Head of caudate nucleus (tissue), 42 donors: Measurements from ENCODE around the gene HIPK1.
A peak's percentile ranks its signal among the peaks of the same experiment; 100 is the strongest.

Experiments
- DNase-seq, 42 donors: peaks; one replicate each; pipeline versions ENCODE4 v3.0.0 to v3.0.0-alpha.2; 2020 to 2021; ENCODE audit warnings: mixed read lengths in 7 of 42
- intact Hi-C: fragments of 100-400 bp; cut with DNase I; formaldehyde crosslinking; loops from one replicate; pipeline ENCODE4 v1.15.0; 2022

The HIPK1 gene

DNA sequence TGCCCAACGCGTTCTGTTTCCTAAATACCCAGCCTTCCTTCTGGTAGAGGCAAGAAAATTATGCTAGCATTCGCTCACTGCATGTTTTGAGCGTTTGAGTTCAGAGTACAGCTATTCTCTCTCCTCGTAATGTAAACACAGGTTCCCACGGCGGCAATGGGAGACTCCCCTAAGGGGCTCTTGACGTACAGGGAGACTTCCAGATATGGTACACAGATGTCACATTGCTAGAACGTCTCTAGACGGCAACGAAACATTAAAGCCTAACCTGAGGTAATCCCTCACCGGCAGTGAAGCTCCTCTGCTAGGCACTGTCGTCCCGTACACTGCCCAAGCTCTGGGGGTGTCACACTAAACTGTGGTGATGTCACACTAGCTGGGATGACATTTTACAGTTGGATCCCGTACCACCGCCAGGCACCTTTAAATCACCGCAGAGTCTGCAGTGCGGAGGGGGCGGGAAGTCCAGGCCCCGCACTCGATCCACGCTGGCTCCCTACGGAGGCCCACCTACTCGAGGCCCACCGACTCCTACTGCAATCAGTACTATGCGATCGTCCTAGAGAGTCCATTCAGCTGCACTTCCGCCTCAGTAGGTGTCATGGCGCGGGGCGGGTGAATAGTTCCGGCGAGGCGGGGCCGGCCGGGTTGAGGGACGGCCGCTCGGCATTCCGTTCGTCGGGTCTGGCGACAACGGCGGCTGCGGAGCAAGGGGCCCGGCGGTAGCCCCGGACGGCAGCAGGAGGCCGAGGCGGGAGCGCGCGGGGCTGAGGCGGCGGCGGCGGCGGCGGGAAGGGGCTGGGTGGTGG is at the start of gene HIPK1:
Gene HIPK1 (plus strand): TSS at position 384 of the 809 bp plus-strand sequence.
- peak; percentile 86 to 98 (median 95) for DNase-seq
- intact Hi-C loops: loop anchor here (1.0 kb wide), 1 partner anchor 24 kb away; the partner anchor contains the start of gene DCLRE1B

DNA sequence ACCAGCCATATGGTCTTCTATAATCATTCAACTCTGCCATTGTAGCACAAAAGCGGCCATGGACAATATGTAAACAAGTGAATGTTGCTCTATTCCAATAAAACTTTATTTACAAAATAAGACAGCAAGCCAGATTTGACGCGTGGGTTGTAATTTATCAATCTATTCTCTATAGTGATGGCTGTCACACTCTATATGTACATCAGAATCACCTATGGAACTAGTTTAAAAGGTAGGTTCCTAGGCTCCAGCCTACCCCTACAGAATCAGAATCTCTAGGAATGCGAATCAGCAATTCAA is 49.4 kb upstream of the HIPK1 start:
- no peak for DNase-seq
- intact Hi-C loops: no loop called here

DNA sequence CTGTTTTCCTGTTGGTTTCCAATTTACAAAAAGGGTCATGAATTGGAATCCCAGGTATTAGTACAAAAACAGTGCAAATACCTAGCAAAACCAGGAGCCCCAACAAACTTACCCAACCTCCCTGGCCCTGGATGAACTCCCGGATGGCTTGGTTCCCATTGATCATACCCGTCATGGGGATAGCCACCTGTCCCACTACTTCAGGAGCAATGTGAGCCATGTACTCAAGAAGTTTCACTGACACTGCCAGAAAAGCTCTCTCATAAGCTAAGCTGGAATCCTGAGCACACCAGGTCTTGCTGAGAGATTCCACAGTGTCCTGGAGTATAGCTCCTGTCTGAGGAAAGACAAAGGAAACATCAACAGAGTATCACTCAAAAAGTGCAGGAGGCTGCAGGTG is 47.5 kb upstream of the HIPK1 start:
- DNase-seq: no peak
- intact Hi-C loops: no loop called here

DNA sequence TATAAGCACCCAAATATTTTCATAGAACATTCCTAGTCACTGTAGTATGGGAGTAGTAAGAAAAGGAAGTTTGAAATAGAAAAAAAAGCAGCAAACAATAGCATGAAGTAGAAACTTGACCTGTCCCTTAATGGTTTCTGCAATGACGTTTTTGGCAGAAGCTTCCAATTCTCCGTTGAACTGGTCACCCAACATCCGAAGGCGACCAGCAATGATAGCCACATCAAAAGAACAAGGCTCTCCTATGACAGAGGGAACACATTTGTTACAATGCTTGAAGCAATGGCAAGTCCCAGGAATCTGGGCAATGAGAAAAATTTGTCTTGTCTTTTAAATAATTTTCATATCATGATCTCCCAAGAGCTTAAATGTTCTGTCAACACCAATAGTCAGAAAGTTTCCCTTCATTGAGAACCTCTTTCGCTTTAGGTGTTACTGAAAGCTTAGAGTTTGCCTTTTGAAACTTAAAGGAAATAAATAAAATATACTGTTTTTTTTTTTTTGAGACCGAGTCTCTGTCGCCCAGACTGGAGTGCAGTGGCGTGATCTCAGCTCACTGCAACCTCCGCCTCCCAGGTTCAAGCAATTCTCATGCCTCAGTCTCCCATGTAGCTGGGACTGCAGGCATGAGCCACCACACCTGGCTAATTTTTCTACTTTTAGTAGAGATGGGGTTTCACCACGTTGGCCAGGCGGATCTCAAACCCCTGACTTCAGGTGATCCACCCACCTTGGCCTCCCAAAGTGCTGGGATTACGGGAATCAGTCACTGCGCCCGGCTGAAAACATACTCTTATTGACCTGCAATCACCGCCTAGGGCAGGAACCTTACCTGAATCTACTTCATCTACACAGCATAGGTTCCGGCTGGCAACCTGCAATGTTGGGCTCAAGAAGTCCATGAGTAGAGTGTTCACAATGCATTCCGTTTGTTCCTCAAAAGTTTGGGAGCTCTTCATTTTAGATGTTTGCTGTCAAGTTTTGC is 42.4 kb upstream of the HIPK1 start:
- intact Hi-C loops: no loop called here
- no peak for DNase-seq

DNA sequence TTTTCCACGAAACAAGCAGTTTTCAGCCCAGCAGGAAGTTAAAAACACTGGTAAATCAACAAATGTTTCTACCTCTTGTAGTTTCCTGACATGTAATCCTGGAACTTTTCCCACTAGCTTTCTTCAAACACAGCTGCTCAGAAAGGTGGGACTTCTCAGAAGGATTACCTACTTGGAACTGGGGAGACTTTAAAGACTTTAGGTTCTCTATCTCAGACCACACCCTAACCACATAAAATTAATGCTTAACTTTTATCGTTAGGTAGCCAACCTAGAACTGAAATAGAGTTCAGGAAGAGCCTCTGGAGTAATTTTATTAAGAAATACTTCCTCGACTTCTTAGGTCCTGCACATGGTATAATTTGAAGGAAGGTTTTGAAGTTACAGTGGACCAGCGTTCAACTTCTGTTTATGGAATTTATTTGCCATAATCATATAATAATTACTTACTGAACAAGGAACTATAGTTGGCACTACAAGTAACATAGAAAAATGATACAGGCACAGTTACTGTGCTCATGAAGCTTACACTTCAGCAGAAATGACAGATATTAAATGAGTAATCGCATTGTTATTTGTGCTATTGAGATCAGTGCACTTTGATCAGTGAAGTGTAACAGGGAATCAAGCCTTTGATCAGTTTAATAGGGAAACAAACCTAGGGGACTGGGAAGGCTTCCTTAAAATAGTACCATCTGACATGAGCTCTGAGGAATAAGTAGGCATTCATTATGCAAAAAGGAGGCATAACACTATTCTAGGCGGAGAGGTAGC is 41.5 kb upstream of the HIPK1 start, which contains the start of gene BCL2L15:
Gene BCL2L15 (minus strand): TSS at position 180 of the 774 bp plus-strand sequence. CDS start 206 bp downstream, outside the sequence.
- DNase-seq: no peak
- intact Hi-C loops: no loop called here

DNA sequence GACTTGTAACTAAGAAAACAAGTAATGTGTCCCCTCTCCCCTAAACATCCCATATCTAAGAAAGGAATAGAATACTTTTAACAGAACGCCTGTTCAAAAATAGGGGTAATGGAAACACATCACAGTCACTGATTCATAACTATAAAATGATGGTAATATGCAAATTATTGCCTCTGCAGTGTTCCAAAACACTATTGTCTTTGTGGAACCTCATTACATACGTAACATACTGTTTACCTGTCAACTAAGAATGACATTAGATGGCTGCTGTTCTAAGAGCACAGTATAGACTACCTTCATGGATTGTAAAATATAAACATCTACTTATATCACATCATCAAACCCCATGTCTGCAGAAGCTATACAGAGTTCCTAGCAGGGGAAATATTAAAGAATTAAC is 38.3 kb upstream of the HIPK1 start:
- intact Hi-C loops: no loop called here
- DNase-seq: no peak

DNA sequence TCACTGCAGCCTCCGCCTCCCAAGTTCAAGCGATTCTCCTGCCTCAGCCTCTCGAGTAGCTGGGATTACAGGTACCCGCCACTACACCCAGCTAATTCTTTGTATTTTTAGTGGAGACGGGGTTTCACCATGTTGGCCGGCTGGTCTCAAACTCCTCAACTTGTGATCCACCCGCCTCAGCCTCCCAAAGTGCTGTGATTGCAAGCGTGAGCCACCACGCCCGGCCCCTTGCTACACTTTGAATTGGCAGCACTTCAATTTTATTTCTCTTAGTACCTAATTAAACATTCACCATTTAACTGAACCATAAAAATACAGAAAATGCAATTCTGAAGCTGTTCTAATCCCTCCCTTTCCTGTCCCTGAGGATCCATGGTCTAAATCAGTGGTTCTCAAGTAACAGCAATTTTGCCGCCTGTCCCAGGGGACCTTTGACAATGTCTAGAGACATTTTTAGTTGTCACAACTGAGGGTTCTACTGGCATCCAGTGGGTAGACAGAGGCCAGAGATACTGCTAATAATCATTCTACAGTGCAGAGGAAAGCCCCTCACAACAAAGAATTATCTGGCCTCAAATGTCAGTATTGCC is 37.4 kb upstream of the HIPK1 start:
- intact Hi-C loops: no loop called here

DNA sequence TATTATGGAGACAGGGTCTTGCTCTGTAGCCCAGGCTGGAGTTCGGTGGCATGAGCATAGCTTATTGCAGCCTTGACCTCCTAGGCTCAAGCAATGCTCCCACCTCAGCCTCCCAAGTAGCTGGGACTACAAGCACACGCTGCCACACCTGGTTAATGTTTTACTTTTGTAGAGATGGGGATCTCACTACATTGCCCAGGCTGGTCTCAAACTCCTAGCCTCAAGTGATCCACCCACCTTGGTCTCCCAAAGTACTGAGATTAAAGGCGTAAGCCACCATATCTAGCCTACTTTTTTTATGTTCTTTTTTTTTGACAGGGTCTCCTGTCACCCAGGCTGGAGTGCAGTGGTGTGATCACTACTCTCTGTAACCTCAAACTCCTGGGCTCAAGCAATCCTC is 35.9 kb upstream of the HIPK1 start:
- DNase-seq: no peak
- intact Hi-C loops: no loop called here

More for the DNA sequence above, 37.4 kb upstream of the HIPK1 start:
- no peak for DNase-seq

DNA sequence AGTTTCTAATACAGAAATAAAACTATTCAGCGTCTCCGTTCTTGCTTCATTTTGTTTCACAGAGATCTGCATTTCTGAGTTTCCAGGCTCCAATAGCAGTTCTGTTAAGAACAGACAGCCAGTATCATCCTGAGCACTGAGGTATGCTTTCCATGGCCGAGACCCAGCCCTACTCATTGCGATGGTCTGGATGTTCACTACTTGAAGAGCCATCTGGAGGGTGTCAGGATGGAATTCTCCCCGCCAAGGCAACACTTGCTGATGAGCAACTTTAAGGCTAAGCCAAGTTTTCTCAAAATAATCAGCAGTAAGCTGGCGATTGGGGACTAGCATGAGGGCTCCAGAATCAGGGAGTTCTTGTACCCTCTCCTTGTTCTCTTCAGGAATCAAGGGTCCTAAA is 34.0 kb upstream of the HIPK1 start:
- intact Hi-C loops: no loop called here
- DNase-seq: no peak

DNA sequence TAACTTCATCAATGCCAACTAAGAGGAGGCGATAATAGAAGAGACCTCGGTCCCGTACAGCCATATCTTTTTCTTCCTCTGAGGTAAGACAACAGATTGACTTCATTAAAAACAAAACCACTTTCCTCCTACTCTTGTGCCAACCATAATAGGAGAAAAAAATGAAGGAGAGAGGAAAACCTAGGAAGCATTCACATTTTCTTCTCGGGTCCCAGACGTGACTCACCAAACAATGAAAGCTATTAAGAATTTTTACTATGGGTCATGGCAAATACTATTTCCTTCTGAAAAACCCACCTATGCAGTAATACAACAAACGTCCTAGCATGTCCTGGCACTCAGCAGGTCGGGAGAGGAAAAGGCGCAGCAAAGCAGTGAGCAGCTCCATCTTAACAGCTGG is 33.2 kb upstream of the HIPK1 start:
- intact Hi-C loops: no loop called here
- DNase-seq: no peak

DNA sequence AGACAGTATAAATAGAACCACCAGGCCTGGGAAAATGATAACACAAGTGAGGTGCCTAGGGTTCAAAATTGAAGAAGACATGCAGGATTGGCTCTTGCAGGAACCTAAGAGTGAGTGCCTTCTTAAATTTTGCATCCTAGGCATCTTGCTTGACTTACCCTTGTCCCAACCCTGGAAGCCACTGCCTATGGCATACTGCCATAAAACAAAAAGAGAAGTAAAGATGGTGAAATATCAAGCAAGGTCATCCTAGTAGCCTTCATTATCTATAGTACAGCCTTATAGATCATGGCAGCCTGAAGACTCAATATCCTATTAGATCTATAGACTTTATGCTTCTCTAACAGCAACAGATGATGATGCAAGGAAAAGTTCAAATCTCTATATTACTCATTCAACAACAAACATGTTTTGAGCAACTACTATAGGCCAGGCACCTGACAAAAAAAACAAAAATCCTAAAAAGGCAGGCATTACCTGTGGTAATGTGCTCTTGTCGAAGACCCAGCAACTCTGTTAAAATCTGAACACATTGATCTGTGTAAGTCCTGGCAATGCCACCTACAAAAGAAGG is 30.8 kb upstream of the HIPK1 start:
- no peak for DNase-seq

DNA sequence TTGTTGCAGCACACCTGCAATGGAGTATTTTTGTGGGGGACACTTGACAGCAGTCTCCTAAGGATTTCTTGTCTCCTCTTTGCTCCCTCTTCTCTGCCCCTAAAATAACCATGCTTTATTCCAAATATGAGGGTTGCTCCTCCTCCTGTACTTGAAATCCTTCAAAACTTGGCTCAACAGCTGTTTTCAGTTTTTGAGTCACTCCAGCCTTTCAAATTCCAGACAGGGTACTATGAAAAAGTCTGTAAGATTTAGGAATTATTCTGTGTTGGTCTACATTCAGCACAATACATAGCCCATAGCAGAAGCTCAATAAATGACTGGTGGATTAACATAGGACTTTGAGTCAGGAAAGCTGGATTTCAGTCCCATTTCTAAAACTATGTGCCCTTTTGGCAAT is 30.0 kb upstream of the HIPK1 start:
- no peak for DNase-seq
- intact Hi-C loops: no loop called here

More for the DNA sequence above, 30.8 kb upstream of the HIPK1 start:
- intact Hi-C loops: no loop called here

DNA sequence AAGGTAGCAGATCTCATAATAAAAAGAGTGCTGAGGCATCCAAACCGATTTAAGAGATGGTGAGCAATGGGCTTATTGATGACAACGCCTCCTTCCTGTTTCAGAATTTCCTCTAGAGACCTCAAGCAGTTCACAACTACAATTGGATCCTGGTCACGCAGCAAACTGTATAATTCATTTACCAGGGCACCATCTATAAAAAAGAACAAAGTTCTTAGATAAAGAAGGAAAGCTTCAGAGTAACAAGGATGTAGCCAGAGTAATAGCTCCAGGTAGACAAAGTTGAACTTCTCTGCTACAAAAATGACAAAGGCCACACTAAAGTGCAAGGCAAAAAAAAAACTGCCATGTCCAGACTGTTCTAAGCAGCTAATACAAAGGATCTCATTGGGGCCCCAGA is 27.9 kb upstream of the HIPK1 start:
- no peak for DNase-seq
- intact Hi-C loops: no loop called here

DNA sequence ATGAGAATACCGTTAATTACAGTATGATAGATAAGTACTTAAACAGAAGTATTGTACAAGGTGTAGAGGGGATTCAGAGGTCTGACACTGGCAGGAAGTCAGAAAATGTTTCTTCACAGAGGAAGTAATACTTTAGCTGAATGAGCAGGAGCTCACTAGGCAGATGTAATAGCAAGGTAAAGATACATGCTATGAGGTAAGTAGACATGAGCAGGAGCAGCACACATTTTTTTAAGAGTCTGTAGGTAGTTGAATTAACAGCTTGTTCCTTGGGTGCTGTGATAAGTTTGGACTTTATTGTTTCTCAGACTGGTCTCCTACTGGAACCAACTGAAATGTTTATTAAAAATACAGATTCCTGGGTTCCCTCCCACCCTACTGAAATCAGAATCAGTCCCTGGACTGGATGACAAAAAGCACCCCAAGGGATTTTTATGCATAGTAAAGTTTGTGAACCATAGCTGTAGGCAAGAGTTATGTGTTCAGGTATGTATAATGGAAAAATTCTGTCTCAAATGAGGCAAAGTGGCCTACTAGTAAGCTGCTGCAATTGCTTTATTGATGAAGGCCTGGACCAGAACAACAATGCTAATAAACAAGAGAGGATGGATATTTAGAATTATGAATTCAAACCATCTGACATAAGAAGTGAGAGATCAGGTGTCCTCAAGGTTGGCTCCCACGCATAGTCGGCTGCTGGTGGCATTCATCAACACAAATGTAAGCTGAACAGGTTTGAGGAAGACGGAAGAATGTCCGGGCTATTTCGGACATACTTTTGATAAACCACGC is 25.4 kb upstream of the HIPK1 start:
- peak in 26 of 42 donors; percentile 5 to 61 (median 23) for DNase-seq
- intact Hi-C loops: no loop called here

DNA sequence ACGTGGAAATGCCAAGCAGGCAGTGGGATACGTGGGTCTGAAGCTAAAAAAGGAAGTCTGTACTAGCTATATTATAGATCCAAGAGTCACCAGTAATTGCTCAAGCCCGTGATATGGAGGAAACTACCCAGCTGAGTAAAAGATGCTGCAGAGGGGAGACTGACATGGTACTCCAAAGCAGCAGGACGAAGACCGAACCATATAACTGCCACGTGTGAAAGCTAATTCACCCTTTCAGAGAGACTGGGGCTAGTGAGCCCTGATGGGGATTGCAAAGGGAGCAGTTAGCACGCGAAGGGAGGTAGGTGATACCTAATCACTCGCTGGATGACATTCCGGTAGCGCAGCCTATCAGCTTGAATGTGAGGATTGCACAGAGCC is 24.8 kb upstream of the HIPK1 start:
- peak in 3 of 42 donors; percentile 50 to 62 (median 56) for DNase-seq

DNA sequence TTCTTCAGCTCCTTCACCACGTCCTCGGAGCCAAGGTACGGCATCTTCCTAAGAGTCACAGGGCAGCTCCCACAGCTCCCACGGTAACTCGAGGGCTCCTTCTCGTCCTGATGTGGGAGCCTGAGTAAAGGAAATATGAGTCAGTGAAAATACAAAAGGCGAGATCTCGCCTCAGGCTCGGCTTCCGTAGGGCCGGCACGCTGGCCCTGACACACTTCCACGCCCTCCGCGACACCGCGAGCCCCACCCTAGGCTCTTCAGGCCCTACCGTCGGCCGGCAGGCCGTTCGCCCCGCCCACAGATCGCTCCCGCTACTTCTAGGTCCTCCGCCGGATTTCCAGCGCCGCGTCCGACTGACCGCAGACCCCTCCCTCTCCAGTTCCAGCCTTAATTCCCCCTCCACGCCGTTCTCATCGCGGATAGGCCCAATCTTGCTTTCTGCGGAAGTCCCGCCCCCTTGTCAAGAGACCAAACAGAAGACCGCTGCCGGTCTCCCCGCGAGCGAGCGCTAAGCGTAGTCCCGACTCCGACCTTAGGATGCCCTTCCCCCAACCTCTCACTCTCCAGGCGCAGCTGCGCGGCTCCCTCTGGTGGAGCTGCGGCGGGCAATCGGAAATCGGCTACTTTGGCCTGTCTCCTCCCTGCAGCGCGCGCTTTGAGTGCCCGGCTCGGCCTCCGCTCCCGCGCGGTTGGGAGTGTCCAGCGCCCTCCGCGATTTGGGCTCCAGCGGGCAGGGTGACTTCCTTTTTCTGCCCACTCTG is 24.3 kb upstream of the HIPK1 start, which contains the start of the genes AP4B1 and DCLRE1B:
Gene AP4B1 (minus strand): TSS at position 126 of the 761 bp plus-strand sequence. CDS start 82 bp downstream, at position 44.
Gene DCLRE1B (plus strand): TSS at position 653 of the 761 bp plus-strand sequence. CDS start 261 bp downstream, outside the sequence.
- intact Hi-C loops: loop anchor here (1.0 to 5.0 kb wide), 2 partner anchors 24 to 93 kb away; partner anchors contain the start of genes HIPK1 and RSBN1
- peak; percentile 93 to 99 (median 98) for DNase-seq

More for the DNA sequence above, 24.8 kb upstream of the HIPK1 start:
- intact Hi-C loops: no loop called here
